Measurements from ENCODE around the gene FAM72C.
"Not testable (repeated sequence)": the region's sequence is repeated elsewhere in the genome, so short reads cannot be mapped to it uniquely, and the experiment has no call there.

GRCh38 chr1:143951485-143952391 lies 20.0 kb downstream of the FAM72C start:
- TF ChIP-seq CTCF (conservative IDR thresholded peaks at IDR 0.05); ZFX (IDR thresholded peaks at IDR 0.05): not testable (repeated sequence)

Measured in C4-2B (cell line).